ENCODE data around the gene TPM1. TPM values are rescaled to one million over a fixed set of nuclear protein-coding genes. Genes with fewer than 3 reads are reported as not detected.

TPM1 gene
- total and polyA plus RNA-seq, 4 donors = 118 to 469 (median 192) TPM

DNA sequence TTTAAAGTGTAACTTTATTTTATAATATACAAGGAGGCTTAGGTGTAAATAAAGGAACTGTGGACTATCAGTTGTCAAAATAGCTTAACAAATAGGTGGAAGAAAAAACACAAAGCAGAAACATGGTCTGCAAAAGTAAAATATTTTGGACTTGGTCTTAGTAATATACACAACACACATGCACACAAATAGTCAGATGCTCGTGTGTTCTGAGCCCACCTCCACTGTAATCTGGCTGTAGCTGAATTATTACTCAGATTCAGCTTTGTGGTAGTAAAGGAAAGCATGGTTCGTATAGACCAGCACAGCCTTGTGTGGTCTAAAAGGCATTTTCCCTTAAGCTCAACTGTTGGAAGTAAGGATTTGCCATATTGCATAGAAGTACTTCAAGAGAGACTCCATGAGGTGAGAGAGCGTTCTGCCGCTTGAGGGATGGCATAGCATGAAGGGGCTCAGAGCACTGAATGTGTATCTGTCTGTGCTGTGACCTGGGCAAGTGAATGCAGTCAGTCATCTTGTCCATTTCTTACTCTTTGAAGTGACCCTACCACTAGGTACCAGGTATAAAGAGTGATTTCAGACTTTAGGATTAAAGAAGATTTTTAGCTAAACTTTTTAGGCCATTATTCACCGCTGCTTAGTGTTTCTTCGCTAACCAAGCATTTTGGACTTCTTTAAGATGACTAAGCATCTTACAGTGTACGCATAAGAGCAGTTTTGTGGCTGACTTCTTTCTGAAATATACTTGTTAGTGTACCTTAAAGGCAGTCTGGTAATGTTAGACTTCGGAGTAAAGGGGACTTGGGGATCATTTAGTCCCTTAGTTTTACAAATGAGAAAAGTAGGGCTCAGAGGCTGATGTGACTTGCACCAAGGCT is 15.2 kb downstream of the TPM1 start:
- no peak for DNase-seq
- H3K9me3 ChIP-seq (ENCODE audit: control insufficient read depth in 4 of 4, insufficient read depth in 3 of 4, low read length in 3 of 4) = no peaks in the 10 kb centered on the region
- TF ChIP-seq, protein P1, sequence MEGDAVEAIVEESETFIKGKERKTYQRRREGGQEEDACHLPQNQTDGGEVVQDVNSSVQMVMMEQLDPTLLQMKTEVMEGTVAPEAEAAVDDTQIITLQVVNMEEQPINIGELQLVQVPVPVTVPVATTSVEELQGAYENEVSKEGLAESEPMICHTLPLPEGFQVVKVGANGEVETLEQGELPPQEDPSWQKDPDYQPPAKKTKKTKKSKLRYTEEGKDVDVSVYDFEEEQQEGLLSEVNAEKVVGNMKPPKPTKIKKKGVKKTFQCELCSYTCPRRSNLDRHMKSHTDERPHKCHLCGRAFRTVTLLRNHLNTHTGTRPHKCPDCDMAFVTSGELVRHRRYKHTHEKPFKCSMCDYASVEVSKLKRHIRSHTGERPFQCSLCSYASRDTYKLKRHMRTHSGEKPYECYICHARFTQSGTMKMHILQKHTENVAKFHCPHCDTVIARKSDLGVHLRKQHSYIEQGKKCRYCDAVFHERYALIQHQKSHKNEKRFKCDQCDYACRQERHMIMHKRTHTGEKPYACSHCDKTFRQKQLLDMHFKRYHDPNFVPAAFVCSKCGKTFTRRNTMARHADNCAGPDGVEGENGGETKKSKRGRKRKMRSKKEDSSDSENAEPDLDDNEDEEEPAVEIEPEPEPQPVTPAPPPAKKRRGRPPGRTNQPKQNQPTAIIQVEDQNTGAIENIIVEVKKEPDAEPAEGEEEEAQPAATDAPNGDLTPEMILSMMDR (IDR thresholded peaks at IDR 0.05; ENCODE audit: control extremely low read depth, extremely low read depth) = no peak
- no peak overlapping the region for H3K4me3 ChIP-seq
- H3K27ac ChIP-seq (ENCODE audit: low read depth in 1 of 2, low read length in 1 of 2) = no peak overlapping the region
- H3K9ac ChIP-seq (ENCODE audit: insufficient read depth in 1 of 2, low read length in 2 of 2) = no peak overlapping the region
- H3K27me3 ChIP-seq (ENCODE audit: control insufficient read depth in 3 of 3, insufficient read depth in 3 of 3, low read length in 2 of 3) = no peaks in the 10 kb centered on the region
- H3K36me3 ChIP-seq (ENCODE audit: control insufficient read depth in 4 of 4, insufficient read depth in 4 of 4, low read length in 4 of 4) = peaks cover 38 to 48% (median 40%) of the 10 kb centered on the region in 4 donors
- no peak for ATAC-seq (ENCODE audit: insufficient read depth, low FRiP score)
- 87 to 92% methylated on average over 8 of the region's 8 CpGs for WGBS, 2 donors
- H3K4me1 ChIP-seq (ENCODE audit: control insufficient read depth in 5 of 5, insufficient read depth in 5 of 5, low read length in 5 of 5) = peaks cover 8 to 88% (median 28%) of the 10 kb centered on the region in 5 donors

DNA sequence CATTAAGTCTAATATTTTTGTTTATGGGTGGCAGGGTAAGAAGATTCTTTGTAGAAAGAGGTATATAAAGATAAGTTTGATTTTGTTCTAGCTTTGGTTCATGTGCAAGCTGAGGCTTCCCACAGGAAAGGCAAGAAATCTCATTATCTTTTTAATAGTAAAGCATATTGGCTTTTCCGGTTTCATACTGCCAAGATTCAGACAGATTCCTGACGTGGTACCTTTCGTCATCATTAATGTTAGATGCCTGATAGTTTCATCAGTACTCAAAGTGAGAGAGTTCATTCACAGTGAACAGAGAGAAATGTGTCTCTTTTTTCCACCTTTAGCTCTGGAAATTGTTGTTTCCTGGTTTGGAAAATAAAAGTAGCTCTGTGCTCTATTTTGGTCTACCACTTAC is 16.5 kb downstream of the TPM1 start:
- TF ChIP-seq, protein P1 (IDR thresholded peaks at IDR 0.05; ENCODE audit: control extremely low read depth, extremely low read depth) = no peak
- peaks cover 7 to 75% (median 19%) of the 10 kb centered on the region in 5 donors for H3K4me1 ChIP-seq (ENCODE audit: control insufficient read depth in 5 of 5, insufficient read depth in 5 of 5, low read length in 5 of 5)
- H3K9me3 ChIP-seq (ENCODE audit: control insufficient read depth in 4 of 4, insufficient read depth in 3 of 4, low read length in 3 of 4) = no peaks in the 10 kb centered on the region
- no peak overlapping the region for H3K4me3 ChIP-seq
- H3K27me3 ChIP-seq (ENCODE audit: control insufficient read depth in 3 of 3, insufficient read depth in 3 of 3, low read length in 2 of 3) = no peaks in the 10 kb centered on the region
- H3K36me3 ChIP-seq (ENCODE audit: control insufficient read depth in 4 of 4, insufficient read depth in 4 of 4, low read length in 4 of 4) = peaks cover 44 to 61% (median 48%) of the 10 kb centered on the region in 4 donors
- peak overlapping the region in 1 of 2 donors; percentile 42 for H3K27ac ChIP-seq (ENCODE audit: low read depth in 1 of 2, low read length in 1 of 2)
- DNase-seq (no peak), ATAC-seq (ENCODE audit: insufficient read depth, low FRiP score) (no peak)
- no peak overlapping the region for H3K9ac ChIP-seq (ENCODE audit: insufficient read depth in 1 of 2, low read length in 2 of 2)
- WGBS, 2 donors = 73 to 77% methylated on average over 3 of the region's 3 CpGs

DNA sequence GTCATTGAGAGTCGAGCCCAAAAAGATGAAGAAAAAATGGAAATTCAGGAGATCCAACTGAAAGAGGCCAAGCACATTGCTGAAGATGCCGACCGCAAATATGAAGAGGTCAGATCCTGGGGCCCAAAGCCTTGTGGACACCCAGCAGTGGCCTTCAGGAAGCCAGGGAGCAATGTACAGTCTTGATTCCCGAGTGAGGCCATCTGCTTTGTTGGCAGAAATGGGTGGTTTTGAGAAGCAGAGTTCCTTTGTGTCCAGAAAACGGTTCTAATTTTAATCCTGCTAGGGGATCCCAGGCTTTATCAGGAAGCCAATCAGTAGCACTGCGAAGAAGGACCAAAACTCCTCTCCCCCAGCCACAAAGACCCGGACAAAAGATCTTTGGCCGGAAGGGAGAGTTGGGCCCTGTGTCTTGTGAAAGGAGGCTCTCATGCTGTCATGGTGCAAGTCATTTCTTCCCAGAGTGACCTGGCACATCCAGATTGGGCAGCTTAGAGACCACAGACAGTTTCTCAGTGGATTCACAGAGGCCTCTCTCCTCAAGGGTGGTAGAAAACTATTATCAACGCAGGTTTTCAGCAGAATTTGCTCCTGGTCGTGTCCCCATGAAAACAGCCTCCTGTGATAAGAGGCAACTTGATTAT is 17.1 kb downstream of the TPM1 start:
- Histone ChIP-seq H3K27ac (ENCODE audit: low read depth in 1 of 2, low read length in 1 of 2) (peak overlapping the region; percentile 4 to 42), H3K4me1 (ENCODE audit: control insufficient read depth in 5 of 5, insufficient read depth in 5 of 5, low read length in 5 of 5) (peaks cover 3 to 69% (median 13%) of the 10 kb centered on the region in 5 donors), H3K9me3 (ENCODE audit: control insufficient read depth in 4 of 4, insufficient read depth in 3 of 4, low read length in 3 of 4) (no peaks in the 10 kb centered on the region), H3K36me3 (ENCODE audit: control insufficient read depth in 4 of 4, insufficient read depth in 4 of 4, low read length in 4 of 4) (peaks cover 44 to 63% (median 49%) of the 10 kb centered on the region in 4 donors), H3K4me3 (no peak overlapping the region), H3K27me3 (ENCODE audit: control insufficient read depth in 3 of 3, insufficient read depth in 3 of 3, low read length in 2 of 3) (no peaks in the 10 kb centered on the region), H3K9ac (ENCODE audit: insufficient read depth in 1 of 2, low read length in 2 of 2) (no peak overlapping the region)
- DNase-seq (peak; percentile 47 to 87 (median 75)), ATAC-seq (ENCODE audit: insufficient read depth, low FRiP score) (no peak)
- 79 to 81% methylated on average over 10 of the region's 10 CpGs for WGBS, 2 donors
- TF ChIP-seq, protein P1 (IDR thresholded peaks at IDR 0.05; ENCODE audit: control extremely low read depth, extremely low read depth) = no peak

Data from lung (tissue), 12 donors.